GM12878 (cell line): ENCODE measurements around the gene IQGAP2. TPM values are rescaled to one million over a fixed set of nuclear protein-coding genes. Genes with fewer than 3 reads are reported as not detected.
A peak's percentile ranks its signal among the peaks of the same experiment; 100 is the strongest.

Source experiments
- ATAC-seq: fragments of 200-7000 bp; cut with Tn5 transposase; 3 replicates; pipeline ENCODE4 v1.9.1; 2020; ENCODE audit warnings: mild to moderate bottlenecking, moderate library complexity
- BruUV-seq: library from RNA; stranded (reverse); fragments of 400-500 nt; replicated peaks from 2 replicates; lab custom pipeline; 2021; lab: Mats Ljungman, UMichigan
- CTCF ChIA-PET: fragments of 300-600 bp; sonication (Branson Sonifier 250); formaldehyde crosslinking; extraction: SDS; loops from one replicate; lab custom pipeline; 2021; ENCODE audit warnings: inconsistent platforms; lab: Yijun Ruan, JAX
- POLR2A ChIA-PET: fragments of 350-600 bp; formaldehyde crosslinking; extraction: SDS; loops from one replicate; lab custom pipeline; 2021; ENCODE audit warnings: inconsistent platforms; lab: Charles Lee
- RAD21 ChIA-PET: fragments of 300-600 bp; sonication (Branson Sonifier 250); formaldehyde crosslinking; loops from one replicate; lab custom pipeline; 2023; ENCODE audit warnings: antibody characterized with exemption; ENCODE audit not compliant: unreplicated experiment; lab: Charles Lee
- SMC1A ChIA-PET: fragments of 300-600 bp; sonication (Branson Sonifier 250); formaldehyde crosslinking; loops from one replicate; lab custom pipeline; 2023; ENCODE audit not compliant: unreplicated experiment, uncharacterized antibody; lab: Charles Lee
- DNase-seq: peaks from one replicate; pipeline ENCODE4 v3.0.0-alpha.2; 2011; ENCODE audit warnings: low read depth, low spot score
- FAIRE-seq: peaks from 3 replicates; lab custom pipeline; 2011; peaks lifted over from hg19 to GRCh38; lab: Jason Lieb, UNC
- H2AFZ ChIP-seq: 2 replicates; pipeline ENCODE4 v1.6.0; 2011; ENCODE audit warnings: low read depth, low read length, control low read depth; ENCODE audit not compliant: control insufficient read depth
- H3K27ac ChIP-seq: 2 replicates; pipeline ENCODE4 v1.5.1; 2011; ENCODE audit warnings: control low read depth; ENCODE audit not compliant: control insufficient read depth, insufficient read depth
- H3K27me3 ChIP-seq, 2 experiments: replicated peaks in 1 of 2; 2 replicates each; pipeline versions ENCODE4 v1.6.0 to v1.6.1; 2011; ENCODE audit warnings: low read length in 1 of 2; ENCODE audit not compliant: control insufficient read depth in 2 of 2, insufficient read depth in 2 of 2
- H3K36me3 ChIP-seq, 2 experiments: 2 replicates each; pipeline ENCODE4 v1.5.1; 2011; ENCODE audit warnings: low read length in 1 of 2; ENCODE audit not compliant: control insufficient read depth in 2 of 2, insufficient read depth in 2 of 2
- H3K4me1 ChIP-seq: 2 replicates; pipeline ENCODE4 v1.6.1; 2011; ENCODE audit warnings: mild to moderate bottlenecking, low read length, moderate library complexity, mixed read lengths; ENCODE audit not compliant: control insufficient read depth, insufficient read depth
- H3K4me2 ChIP-seq: 2 replicates; pipeline ENCODE4 v1.6.0; 2011; ENCODE audit warnings: control low read depth; ENCODE audit not compliant: control insufficient read depth, insufficient read depth
- H3K4me3 ChIP-seq: fragments of 200-600 bp; sonication (generic); 2 replicates; pipeline ENCODE4 v1.5.1; 2016
- H3K79me2 ChIP-seq: 2 replicates; pipeline ENCODE4 v1.6.0; 2011; ENCODE audit warnings: low read length; ENCODE audit not compliant: control insufficient read depth, insufficient read depth
- H3K9ac ChIP-seq: 2 replicates; pipeline ENCODE4 v1.8.0; 2011; ENCODE audit warnings: low read length, control low read depth, mixed read lengths; ENCODE audit not compliant: control insufficient read depth, insufficient read depth
- H3K9me3 ChIP-seq: replicated peaks from 3 replicates; pipeline ENCODE4 v1.5.1; 2011; ENCODE audit warnings: mild to moderate bottlenecking, low read length; ENCODE audit not compliant: control insufficient read depth, insufficient read depth
- H4K20me1 ChIP-seq: 2 replicates; pipeline ENCODE4 v1.6.0; 2011; ENCODE audit not compliant: control insufficient read depth, insufficient read depth
- CBX3 ChIP-seq: fragments of 200-600 bp; sonication (generic); IDR thresholded peaks from 2 replicates; pipeline ENCODE4 v1.6.1; 2016; ENCODE audit warnings: low read depth, borderline replicate concordance
- CHD1 ChIP-seq: IDR thresholded peaks from 2 replicates; pipeline ENCODE4 v1.6.1; 2012; ENCODE audit warnings: low read depth, low read length, improper control_type of control experiment
- EZH2 ChIP-seq: IDR thresholded peaks from 2 replicates; pipeline ENCODE4 v1.6.1; 2012; ENCODE audit warnings: low read depth, mild to moderate bottlenecking, control low read depth, inconsistent platforms, low read length, borderline replicate concordance; ENCODE audit not compliant: control insufficient read depth
- MEF2B ChIP-seq: fragments of 450-650 bp; IDR thresholded peaks from 2 replicates; pipeline ENCODE4 v1.6.1; 2018; ENCODE audit warnings: mild to moderate bottlenecking, moderate library complexity; ENCODE audit not compliant: partially characterized antibody, poor library complexity, severe bottlenecking
- SMC3 ChIP-seq: IDR thresholded peaks from 2 replicates; pipeline ENCODE4 v1.6.1; 2011; ENCODE audit warnings: low read length, improper control_type of control experiment, borderline replicate concordance
- TCF7 ChIP-seq: IDR thresholded peaks from 2 replicates; pipeline ENCODE4 v1.6.1; 2014; ENCODE audit warnings: antibody characterized with exemption, borderline replicate concordance
- YBX1 ChIP-seq: fragments of 450-650 bp; IDR thresholded peaks from 2 replicates; pipeline ENCODE4 v1.6.1; 2016; ENCODE audit warnings: antibody characterized with exemption
- ZNF217 ChIP-seq: fragments of 450-650 bp; IDR thresholded peaks from 2 replicates; pipeline ENCODE4 v1.6.1; 2017; ENCODE audit warnings: antibody characterized with exemption, mild to moderate bottlenecking
- WGBS: methylation state at CpG from one replicate; pipeline ENCODE4 v1.1.6; 2016; ENCODE audit warnings: low lambda C conversion rate; ENCODE audit not compliant: insufficient replicate concordance, insufficient coverage; ENCODE audit errors: missing lambda C conversion rate; 5-methylcytosine and 5-hydroxymethylcytosine counted together
- in situ Hi-C: fragments of 300-500 bp; cut with MboI; formaldehyde crosslinking; loops from 9 replicates; pipeline ENCODE4 v1.14.3; 2018; ENCODE audit warnings: mixed read lengths
- intact Hi-C: fragments of 100-400 bp; cut with micrococcal nuclease; formaldehyde crosslinking; loops from one replicate; pipeline ENCODE4 v1.14.2; 2022; ENCODE audit not compliant: unreplicated experiment
- polyA plus RNA-seq, 11 experiments: library from polyadenylated mRNA; depleted of rRNA in 4 of 11; unstranded in 6 of 11; stranded (reverse) in 5 of 11; fragments of >200 nt; fragmentation: Nextera tagmentation in 4 of 11; fragmentation: Illumina TruSeq in 1 of 11; extraction: Ambion mirVana in 4 of 11; extraction: Trizol in 1 of 11; gene quantifications; 1 replicate in 1 of 11; 2 replicates in 10 of 11; pipeline versions ENCODE4 v1.2.1 to v1.2.3, GENCODE V29; 2011 to 2016; ENCODE audit warnings: inconsistent platforms in 2 of 11, missing spikeins in 2 of 11, low read depth in 1 of 11
- total RNA-seq, 4 experiments: library from RNA; depleted of rRNA in 3 of 4; stranded (reverse); fragments of >200 nt in 3 of 4; fragmentation: Illumina TruSeq in 1 of 4; extraction: Trizol in 1 of 4; gene quantifications; 2 replicates each; pipeline versions ENCODE4 v1.2.1 to v1.2.3, GENCODE V29; 2013 to 2021
- TF ChIP-seq, protein P1 (sequence below): fragments of 450-650 bp; IDR thresholded peaks from 2 replicates; pipeline ENCODE4 v1.6.1; 2017; ENCODE audit warnings: mild to moderate bottlenecking, moderate library complexity
- TF ChIP-seq, protein P2 (sequence below): IDR thresholded peaks from 2 replicates; pipeline ENCODE4 v1.6.1; 2012; ENCODE audit warnings: mild to moderate bottlenecking, low read depth, low read length
- TF ChIP-seq, protein P3 (sequence below): IDR thresholded peaks from 2 replicates; pipeline ENCODE4 v1.6.1; 2011; ENCODE audit warnings: borderline replicate concordance, low read depth, mild to moderate bottlenecking, moderate library complexity, low read length; ENCODE audit not compliant: insufficient read depth, poor library complexity, severe bottlenecking

The IQGAP2 gene
- total and polyA plus RNA-seq, 10 of the 15 experiments (the other 5 are each of a cell fraction or from before 2014, with no cell fraction given): 14.5 to 41.4 (median 21.8) TPM

DNA sequence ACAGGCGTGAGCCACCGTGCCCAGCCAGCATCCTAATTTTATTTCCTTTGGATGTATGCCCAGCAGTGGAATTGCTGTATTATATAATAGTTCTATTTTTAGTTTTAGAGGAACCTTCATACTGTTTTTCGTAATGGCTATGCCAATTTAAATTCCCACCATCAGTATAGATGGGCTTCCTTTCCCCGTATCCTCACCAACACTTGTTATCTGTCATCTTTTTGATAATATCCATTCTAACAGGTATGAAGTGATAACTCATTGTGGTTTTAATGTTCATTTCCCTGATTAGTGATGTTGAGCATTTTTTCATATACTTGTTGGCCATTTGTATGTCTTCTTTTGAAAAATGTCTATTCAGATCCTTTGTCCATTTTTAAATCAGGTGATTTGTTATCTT is 325.9 kb downstream of the IQGAP2 start (continued):
- no peak for TF ChIP-seq ZNF217
- TF ChIP-seq, protein P1, sequence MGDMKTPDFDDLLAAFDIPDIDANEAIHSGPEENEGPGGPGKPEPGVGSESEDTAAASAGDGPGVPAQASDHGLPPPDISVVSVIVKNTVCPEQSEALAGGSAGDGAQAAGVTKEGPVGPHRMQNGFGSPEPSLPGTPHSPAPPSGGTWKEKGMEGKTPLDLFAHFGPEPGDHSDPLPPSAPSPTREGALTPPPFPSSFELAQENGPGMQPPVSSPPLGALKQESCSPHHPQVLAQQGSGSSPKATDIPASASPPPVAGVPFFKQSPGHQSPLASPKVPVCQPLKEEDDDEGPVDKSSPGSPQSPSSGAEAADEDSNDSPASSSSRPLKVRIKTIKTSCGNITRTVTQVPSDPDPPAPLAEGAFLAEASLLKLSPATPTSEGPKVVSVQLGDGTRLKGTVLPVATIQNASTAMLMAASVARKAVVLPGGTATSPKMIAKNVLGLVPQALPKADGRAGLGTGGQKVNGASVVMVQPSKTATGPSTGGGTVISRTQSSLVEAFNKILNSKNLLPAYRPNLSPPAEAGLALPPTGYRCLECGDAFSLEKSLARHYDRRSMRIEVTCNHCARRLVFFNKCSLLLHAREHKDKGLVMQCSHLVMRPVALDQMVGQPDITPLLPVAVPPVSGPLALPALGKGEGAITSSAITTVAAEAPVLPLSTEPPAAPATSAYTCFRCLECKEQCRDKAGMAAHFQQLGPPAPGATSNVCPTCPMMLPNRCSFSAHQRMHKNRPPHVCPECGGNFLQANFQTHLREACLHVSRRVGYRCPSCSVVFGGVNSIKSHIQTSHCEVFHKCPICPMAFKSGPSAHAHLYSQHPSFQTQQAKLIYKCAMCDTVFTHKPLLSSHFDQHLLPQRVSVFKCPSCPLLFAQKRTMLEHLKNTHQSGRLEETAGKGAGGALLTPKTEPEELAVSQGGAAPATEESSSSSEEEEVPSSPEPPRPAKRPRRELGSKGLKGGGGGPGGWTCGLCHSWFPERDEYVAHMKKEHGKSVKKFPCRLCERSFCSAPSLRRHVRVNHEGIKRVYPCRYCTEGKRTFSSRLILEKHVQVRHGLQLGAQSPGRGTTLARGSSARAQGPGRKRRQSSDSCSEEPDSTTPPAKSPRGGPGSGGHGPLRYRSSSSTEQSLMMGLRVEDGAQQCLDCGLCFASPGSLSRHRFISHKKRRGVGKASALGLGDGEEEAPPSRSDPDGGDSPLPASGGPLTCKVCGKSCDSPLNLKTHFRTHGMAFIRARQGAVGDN: no peak

DNA sequence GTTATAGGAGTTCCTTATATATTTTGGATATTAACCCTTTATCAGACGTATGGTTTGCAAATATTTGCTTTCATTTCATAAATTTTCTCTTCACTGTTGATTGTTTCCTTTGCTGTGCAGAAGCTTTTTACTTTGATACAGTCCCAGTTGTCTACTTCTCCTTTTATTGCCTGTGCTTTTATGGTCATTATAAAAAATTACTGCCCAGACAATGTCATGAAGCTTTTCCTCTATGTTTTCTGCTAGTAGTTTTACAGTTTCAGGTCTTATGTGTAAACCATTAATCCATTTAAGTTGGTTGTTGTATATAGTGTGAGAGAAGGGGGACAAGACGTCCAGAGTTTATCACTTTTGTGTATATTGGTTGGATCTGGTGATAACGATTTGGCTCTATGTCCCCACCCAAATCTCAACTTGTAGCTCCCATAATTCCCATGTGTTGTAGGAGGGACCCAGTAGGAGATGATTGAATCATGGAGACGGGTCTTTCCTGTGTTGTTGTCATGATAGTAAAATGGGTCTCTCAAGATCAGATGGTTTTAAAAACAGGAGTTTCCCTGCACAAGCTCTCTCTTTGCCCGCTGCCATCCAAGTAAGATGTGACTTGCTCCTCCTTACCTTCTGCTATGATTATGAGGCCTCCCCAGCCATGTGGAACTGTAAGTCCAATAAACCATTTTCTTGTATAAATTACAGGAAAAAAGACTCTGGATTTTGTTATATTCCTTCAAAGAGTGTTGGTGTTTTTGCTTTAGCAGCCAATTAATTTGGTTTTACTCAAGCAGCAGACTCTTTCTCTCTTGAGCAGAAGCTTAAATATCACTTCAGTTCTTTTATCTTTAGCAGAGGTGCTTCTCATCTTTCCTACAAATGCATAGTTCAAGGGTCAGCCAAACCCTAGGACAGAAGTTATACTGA is 326.5 kb downstream of the IQGAP2 start:
- POLR2A ChIA-PET: no interaction called here
- no peak overlapping the region for H3K4me2 ChIP-seq
- CTCF ChIA-PET: interaction anchor here (1.1 to 1.6 kb wide), 2 partner anchors 10 to 44 kb away, joined by 4 to 5 read pairs; no protein-coding TSS in a partner anchor
- BruUV-seq: no TSS peak
- H3K9me3 ChIP-seq: peaks cover 20% of the 10 kb centered on the region
- WGBS: 83% methylated on average over 5 of the region's 5 CpGs
- intact Hi-C loops: loop anchor here (10.0 kb wide), 1 partner anchor 325 kb away; the partner anchor contains the start of gene IQGAP2
- no peaks in the 10 kb centered on the region for H3K79me2 ChIP-seq
- H3K4me1 ChIP-seq: peaks cover 15% of the 10 kb centered on the region
- H3K27me3 ChIP-seq: no peaks in the 10 kb centered on the region
- no peak overlapping the region for H2AFZ ChIP-seq
- DNase-seq (no peak), FAIRE-seq (no peak), ATAC-seq (no peak)
- SMC1A ChIA-PET: interaction anchor here (1.7 to 1.9 kb wide), 3 partner anchors 8 to 15 kb away, joined by 5 to 6 read pairs (median 5); no protein-coding TSS in a partner anchor
- RAD21 ChIA-PET: no interaction called here
- H3K4me3 ChIP-seq: no peak overlapping the region
- no peak overlapping the region for H3K9ac ChIP-seq
- H3K27ac ChIP-seq: no peak overlapping the region
- H3K36me3 ChIP-seq: no peaks in the 10 kb centered on the region
- in situ Hi-C loops: no loop called here
- H4K20me1 ChIP-seq: no peaks in the 10 kb centered on the region
- TF ChIP-seq TCF7 (no peak), ZNF217 (peak; percentile 84), CBX3 (no peak), YBX1 (no peak), SMC3 (no peak), MEF2B (no peak), CHD1 (no peak), EZH2 (no peak)
- TF ChIP-seq, protein P2, sequence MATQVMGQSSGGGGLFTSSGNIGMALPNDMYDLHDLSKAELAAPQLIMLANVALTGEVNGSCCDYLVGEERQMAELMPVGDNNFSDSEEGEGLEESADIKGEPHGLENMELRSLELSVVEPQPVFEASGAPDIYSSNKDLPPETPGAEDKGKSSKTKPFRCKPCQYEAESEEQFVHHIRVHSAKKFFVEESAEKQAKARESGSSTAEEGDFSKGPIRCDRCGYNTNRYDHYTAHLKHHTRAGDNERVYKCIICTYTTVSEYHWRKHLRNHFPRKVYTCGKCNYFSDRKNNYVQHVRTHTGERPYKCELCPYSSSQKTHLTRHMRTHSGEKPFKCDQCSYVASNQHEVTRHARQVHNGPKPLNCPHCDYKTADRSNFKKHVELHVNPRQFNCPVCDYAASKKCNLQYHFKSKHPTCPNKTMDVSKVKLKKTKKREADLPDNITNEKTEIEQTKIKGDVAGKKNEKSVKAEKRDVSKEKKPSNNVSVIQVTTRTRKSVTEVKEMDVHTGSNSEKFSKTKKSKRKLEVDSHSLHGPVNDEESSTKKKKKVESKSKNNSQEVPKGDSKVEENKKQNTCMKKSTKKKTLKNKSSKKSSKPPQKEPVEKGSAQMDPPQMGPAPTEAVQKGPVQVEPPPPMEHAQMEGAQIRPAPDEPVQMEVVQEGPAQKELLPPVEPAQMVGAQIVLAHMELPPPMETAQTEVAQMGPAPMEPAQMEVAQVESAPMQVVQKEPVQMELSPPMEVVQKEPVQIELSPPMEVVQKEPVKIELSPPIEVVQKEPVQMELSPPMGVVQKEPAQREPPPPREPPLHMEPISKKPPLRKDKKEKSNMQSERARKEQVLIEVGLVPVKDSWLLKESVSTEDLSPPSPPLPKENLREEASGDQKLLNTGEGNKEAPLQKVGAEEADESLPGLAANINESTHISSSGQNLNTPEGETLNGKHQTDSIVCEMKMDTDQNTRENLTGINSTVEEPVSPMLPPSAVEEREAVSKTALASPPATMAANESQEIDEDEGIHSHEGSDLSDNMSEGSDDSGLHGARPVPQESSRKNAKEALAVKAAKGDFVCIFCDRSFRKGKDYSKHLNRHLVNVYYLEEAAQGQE: no peak
- TF ChIP-seq, protein P3, sequence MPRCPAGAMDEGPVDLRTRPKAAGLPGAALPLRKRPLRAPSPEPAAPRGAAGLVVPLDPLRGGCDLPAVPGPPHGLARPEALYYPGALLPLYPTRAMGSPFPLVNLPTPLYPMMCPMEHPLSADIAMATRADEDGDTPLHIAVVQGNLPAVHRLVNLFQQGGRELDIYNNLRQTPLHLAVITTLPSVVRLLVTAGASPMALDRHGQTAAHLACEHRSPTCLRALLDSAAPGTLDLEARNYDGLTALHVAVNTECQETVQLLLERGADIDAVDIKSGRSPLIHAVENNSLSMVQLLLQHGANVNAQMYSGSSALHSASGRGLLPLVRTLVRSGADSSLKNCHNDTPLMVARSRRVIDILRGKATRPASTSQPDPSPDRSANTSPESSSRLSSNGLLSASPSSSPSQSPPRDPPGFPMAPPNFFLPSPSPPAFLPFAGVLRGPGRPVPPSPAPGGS: no peak
